HG03521 (cell line): ENCODE results near the gene CDH23.

Source experiments
- ATAC-seq: cut with Tn5 transposase; IDR thresholded peaks from one replicate; pipeline ENCODE4 v1.9.1; 2021; ENCODE audit warnings: mild to moderate bottlenecking, moderate library complexity; ENCODE audit not compliant: unreplicated experiment

The CDH23 gene

DNA sequence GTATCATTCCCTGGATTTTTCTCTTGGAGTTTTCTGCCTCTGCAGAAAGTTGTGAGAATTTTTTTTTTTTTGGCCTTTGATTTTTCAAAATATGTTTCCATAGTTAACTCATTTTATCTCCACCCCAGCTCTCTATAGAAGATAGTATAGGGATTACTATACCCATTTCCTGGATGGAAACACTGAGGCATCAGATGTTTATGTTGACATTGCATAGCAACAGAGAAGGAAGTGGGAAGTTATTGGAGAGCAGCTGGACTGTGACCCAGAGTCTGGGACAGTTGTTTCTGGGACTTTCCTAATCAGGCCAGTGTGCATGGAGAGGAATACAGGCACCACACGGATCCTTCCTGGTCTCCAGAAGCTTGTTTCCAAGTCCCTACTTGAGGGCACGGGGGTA is 158.0 kb downstream of the CDH23 start:
- ATAC-seq = no peak

GRCh38 chr10:71555087-71555723 is 158.5 kb downstream of the CDH23 start:
- no peak for ATAC-seq

DNA sequence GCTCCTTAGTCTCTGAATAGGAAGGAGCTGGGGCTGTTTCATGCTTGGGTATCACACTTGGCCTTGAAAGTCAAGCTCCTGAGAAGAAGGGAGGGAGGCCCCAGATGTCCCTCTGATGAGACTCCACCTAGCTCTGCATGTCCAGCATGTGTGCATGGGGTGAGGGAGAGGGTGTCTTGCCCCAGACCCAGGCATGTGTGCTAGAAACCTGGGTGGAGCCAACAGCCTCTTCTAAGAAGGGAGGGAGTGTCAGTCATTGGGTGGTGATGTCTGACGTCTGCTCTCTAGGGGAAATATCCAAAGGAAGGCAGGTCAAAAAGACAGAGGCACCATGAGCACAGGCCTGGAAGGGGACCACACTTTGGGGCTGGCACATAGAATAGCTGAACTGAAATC is 159.0 kb downstream of the CDH23 start:
- ATAC-seq = no peak

- no peak for ATAC-seq
Observed at GRCh38 chr10:71558991-71559390, 162.3 kb downstream of the CDH23 start.

DNA sequence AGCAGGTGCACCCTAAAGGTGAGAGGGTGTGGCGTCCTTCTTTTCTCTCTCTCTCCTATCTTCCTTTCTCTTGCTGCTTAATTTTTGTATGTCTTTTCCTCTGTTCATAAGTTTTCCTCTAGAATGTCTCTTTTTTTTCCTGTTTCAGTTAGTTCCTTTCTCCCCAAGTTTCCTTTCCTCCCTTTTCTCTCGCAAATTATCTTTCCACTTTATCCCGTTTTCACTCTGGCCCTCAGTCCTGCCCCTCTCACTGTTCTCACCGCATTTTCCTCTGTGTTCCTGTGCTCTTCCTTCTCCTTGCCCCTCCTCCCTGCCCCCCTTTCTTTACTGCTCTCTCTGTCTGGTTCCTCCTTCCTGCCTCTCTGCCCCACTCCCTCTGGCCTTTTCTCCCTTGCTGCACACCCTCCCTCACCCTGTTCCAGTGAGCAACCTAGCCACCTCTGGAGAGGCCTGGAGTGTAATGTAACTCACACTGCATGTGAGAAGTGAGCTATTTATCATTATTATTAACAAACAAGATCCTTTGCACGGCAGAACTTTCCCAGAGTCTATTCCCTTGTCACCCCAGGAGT is 164.4 kb downstream of the CDH23 start:
- ATAC-seq = no peak

DNA sequence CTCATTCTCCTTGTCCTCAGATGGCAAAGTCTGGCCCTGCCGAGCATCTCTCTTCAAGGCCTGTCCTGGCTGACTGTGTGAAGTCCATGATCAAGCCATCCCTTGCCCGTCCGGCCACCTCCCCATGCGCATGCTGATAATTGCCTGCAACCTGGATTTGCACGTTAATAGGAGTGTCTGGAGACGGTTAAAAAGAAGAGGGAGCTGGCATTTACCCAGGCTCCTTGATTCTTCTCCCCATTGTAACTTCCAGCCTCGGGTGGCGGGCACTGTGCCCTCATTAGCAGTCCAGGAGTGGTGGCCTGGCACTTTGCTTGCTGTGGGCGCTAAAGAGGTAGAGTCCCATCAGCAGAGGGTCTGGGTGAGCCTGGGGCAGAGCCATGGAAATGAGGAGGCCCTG is 165.5 kb downstream of the CDH23 start:
- no peak for ATAC-seq

- ATAC-seq = no peak
Observed at GRCh38 chr10:71562904-71563303, 166.2 kb downstream of the CDH23 start.

- ATAC-seq = no peak
Observed at GRCh38 chr10:71564194-71564820, 167.6 kb downstream of the CDH23 start.

- no peak for ATAC-seq
Observed at GRCh38 chr10:71565284-71566000, 168.7 kb downstream of the CDH23 start.

- no peak for ATAC-seq
Observed at GRCh38 chr10:71567006-71567405, 170.3 kb downstream of the CDH23 start.

- ATAC-seq = no peak
Observed at GRCh38 chr10:71568896-71569492, 172.3 kb downstream of the CDH23 start.

- ATAC-seq = no peak
Observed at GRCh38 chr10:71569775-71570588, 173.3 kb downstream of the CDH23 start.

- no peak for ATAC-seq
Observed at GRCh38 chr10:71571460-71572175, 174.9 kb downstream of the CDH23 start.

DNA sequence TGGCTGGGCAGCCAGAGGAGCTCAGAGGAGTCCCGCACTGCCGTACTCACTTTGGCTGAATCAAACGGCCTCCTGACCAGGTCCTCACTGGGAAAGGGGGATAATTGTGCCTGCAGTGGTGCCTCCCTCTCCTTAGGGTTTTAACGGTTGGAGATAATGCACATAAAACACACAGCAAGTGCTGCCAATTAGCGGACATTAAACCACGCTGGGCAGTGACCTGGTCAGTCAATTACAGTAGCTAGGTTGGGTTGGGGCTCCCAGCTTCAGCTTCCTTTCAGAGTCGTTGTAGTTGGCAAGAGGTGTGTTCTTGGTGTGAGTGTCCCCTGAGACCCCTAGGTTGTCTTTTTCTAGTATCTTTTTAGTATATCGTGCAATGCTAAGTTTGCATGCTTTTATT is 176.2 kb downstream of the CDH23 start:
- ATAC-seq = no peak

DNA sequence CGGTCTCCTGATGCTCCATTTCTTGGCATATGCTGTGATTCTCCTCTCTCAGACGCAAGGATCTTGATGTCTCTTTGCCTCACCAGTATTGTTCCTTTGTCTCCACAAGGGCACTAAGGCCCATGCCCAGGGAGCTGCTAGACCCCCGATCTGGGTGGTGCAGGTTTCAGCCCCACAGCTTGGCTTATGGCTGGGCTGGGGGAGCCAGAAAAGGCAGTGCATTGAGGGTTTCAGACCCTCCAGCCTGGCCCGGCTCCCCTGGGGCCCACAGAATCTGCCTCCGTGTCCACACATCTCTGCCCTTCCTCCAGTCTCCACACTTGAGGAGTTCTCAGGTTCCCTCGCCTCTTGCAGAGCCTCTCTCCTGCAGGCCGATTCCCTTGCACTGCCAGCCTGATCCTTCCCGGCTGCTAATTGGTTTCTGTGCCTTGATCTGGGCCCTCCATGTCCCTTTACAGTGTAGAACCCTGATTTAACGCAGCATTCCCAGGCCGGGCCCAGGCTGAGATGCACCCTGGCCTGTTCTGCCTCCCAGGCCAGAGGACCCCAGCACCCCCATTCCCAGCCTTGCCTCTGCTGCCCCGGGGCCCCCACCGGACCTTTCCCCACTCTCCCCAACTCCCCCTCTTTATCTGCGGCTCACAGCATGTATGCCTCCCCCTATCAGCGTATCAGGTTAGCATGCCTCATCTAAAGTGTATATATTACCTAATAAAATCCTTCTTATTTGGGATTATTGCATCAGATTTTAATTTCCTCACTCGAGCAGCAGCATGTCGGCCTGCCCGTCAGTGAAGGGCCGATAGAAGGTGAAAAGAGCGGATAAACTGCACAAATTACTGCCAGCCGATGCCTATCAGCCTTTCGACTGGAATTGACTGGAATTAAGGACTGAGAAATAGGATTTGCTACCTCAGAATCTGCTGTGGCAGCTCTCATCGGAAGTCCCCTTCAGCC is 177.1 kb downstream of the CDH23 start:
- ATAC-seq = no peak

GRCh38 chr10:71575451-71575850 is 178.7 kb downstream of the CDH23 start:
- no peak for ATAC-seq

DNA sequence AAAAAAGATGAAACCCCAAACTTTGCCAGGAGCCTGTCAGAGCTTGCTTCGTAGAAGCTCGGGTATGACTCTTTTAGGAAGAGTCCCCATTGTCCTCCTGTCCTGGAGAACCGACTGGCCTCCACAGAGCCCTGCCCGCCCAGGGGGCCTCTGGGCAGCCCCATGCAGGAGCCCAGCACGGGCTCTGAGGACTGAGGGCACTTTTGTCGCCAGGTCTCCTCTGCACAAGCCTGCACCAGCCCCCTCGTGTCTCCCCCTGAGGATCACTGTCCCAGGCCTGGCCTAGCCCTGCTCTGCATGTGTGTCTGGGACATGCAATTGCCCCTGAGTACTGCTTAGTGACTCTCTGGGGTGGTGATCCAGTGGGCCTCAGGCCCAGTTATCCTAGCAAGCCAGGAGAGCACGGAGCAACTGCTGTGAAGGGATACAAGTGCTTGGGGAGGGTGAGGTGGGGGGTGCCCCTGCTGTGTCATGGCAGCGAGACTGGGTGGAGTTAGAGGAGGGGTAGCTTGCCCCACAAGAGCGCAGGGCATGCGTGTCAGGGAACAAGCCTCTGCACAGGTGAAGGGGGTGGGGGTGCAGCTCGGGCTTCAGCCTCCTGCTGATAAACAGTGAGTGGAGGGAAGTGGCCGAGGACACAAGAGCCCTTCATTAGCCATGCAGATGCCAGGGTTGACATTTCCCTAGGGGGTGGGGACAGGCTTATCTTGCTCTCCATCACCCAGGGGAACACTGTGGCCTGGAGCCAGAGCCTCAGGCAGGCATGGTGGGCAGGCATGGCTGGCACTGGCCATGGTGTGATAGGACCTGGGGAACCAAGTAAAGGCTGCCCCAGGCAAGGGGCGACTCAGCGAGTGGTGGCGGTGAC is 179.4 kb downstream of the CDH23 start:
- ATAC-seq = no peak

DNA sequence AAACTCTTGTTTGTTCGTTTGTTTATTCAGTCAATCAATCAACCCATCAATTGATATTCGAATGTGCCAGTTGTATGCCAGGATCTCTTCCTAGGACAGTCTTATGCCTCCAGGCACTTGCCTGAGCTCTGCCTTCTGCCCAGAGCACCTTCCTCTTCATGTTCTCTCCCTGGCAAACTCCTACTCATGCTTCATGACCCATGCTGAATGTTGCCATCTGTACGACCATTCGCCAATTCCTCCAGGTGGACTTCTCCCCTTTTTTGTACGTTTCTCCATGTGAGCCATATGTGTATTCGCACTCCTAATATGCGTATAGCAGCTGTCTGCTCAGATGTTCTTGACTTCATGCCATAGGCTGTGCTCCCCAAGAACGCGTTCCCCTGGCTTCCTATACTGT is 180.1 kb downstream of the CDH23 start:
- no peak for ATAC-seq
